C4-2B (cell line): ENCODE measurements around the gene CYSLTR1.
"Not testable (repeated sequence)": the region's sequence is repeated elsewhere in the genome, so short reads cannot be mapped to it uniquely, and the experiment has no call there.

ENCODE experiments used
- H3K27ac ChIP-seq: fragments of 450-650 bp; 2 replicates; pipeline ENCODE4 v1.5.1; 2017
- ZFX ChIP-seq: fragments of 450-650 bp; IDR thresholded peaks from 2 replicates; pipeline ENCODE4 v1.6.1; 2017
- TF ChIP-seq, protein P1 (sequence below): fragments of 450-650 bp; conservative IDR thresholded peaks from 2 replicates; pipeline ENCODE4 v1.5.1; 2017; ENCODE audit warnings: mild to moderate bottlenecking

The CYSLTR1 gene

DNA sequence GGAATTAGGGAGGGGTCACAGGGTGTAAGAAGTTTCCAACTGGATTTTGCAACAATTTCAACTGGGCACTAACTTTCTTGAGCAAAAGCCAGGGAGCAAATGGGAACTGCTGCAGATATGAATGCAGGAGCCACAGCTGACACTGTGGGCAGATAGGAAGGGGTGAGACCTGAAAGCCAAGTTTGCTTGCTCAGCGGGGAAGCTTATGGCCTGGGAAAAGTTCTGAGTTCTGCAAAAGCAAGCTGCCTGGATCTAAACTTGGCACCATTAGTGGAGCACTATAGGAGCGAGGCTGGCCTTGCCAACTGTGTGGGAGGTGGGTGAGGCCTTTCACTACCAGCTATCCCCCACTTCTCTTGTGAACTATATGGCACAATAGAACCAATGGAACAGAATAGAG is 11.1 kb downstream of the CYSLTR1 start:
- no peak overlapping the region for H3K27ac ChIP-seq
- TF ChIP-seq, protein P1, sequence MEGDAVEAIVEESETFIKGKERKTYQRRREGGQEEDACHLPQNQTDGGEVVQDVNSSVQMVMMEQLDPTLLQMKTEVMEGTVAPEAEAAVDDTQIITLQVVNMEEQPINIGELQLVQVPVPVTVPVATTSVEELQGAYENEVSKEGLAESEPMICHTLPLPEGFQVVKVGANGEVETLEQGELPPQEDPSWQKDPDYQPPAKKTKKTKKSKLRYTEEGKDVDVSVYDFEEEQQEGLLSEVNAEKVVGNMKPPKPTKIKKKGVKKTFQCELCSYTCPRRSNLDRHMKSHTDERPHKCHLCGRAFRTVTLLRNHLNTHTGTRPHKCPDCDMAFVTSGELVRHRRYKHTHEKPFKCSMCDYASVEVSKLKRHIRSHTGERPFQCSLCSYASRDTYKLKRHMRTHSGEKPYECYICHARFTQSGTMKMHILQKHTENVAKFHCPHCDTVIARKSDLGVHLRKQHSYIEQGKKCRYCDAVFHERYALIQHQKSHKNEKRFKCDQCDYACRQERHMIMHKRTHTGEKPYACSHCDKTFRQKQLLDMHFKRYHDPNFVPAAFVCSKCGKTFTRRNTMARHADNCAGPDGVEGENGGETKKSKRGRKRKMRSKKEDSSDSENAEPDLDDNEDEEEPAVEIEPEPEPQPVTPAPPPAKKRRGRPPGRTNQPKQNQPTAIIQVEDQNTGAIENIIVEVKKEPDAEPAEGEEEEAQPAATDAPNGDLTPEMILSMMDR, result no peak
- no peak for TF ChIP-seq ZFX

DNA sequence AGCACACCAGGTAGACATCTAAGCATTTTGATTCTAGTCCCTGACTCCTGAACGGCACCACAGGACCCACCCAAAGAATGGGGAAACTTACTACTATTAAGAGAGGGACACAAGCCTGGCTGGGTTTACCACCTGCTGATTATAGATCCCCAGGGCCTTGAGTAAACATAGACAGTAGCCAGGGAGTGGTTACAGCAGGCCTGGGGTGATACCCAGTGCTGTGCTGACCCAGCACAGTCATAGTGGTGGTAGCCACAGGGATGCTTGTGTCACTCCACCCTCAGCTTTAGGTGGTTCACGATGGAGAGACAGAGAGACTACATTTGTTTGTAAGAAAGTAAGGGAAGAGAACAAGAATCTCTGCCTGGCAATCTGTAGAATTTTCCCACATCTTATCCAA is 11.7 kb downstream of the CYSLTR1 start:
- H3K27ac ChIP-seq, result no peak overlapping the region
- no peak for TF ChIP-seq ZFX
- TF ChIP-seq, protein P1, result no peak

DNA sequence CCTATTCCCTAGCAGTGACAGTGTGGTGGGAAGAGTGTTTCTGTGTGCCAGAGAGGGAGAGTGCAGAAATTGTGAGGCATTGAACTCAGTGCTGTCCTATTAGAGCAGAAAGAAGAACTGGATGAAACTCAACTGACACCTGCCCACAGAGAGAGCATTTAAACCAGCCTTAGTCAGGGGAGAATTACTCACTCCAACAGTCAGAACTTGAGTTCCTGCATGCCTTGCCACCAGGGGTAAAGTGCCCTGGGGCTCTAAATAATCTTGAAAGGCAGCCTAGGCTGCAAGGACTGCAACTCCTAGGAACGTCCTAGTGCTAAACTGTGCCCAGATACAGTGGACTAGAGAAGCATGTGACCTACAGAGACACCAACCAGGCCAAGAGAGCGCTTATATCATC is 12.8 kb downstream of the CYSLTR1 start:
- TF ChIP-seq, protein P1, result no peak
- no peak for TF ChIP-seq ZFX
- H3K27ac ChIP-seq, result no peak overlapping the region

DNA sequence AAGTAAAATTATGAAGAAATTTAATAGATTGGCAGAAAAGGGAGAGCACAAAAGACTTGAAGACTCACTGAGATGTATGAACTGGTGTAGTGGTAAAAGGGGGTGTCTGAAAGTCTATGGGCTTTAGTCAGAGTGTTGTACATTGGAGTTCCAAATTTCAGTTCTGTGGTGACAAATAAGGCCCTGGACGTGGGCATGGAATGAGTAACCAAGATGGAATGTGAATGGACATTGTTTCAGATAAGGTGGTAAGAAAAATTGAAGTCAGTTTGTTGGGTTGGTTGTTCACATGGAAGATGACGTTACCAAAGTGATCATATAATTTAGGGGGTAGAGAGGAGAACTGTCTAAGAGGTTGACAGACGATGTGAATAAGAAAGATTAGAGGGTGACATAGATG is 13.9 kb downstream of the CYSLTR1 start:
- no peak overlapping the region for H3K27ac ChIP-seq
- TF ChIP-seq, protein P1, result no peak
- no peak for TF ChIP-seq ZFX

DNA sequence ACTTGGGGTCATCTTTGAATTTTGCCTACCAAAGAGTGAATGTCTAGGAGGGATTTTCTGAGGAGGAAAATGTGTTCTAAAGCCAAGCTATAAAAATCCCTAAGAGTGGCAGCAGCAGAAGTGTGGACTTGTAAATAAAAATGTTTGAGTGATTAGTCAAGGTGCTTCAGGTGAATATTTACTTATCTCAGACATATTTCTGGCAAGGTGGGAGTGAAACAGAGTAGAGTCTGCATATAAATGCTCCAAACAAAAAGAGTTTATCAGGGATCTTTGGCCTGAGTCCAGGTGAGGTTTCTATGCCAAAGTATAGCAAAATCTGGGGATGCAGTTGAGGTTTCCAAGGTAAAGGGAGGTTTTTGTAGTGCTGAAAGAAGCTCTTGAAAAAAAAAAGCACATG is 19.7 kb downstream of the CYSLTR1 start:
- no peak overlapping the region for H3K27ac ChIP-seq
- TF ChIP-seq, protein P1, result no peak
- no peak for TF ChIP-seq ZFX

DNA sequence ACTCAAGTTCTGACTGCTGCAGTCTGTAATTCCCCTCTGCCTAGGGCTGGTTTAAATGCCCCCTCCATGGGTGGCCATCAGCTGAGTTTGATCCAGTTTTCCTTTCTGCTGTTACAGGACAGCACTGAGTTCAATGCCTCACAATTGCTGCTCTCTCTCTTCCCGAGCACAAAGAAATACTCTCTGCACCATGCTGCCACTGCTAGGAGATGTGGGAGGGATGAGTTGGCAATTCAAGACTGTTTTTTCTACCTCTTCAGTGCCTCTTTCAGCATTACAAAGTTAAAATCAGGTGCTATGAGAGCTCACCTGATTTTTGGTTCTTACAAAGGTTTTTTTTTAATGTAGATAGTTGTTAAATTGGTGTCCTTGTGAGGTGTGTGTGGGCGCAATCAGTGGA is 24.3 kb downstream of the CYSLTR1 start:
- no peak for TF ChIP-seq ZFX
- TF ChIP-seq, protein P1, result no peak
- H3K27ac ChIP-seq, result no peak overlapping the region

DNA sequence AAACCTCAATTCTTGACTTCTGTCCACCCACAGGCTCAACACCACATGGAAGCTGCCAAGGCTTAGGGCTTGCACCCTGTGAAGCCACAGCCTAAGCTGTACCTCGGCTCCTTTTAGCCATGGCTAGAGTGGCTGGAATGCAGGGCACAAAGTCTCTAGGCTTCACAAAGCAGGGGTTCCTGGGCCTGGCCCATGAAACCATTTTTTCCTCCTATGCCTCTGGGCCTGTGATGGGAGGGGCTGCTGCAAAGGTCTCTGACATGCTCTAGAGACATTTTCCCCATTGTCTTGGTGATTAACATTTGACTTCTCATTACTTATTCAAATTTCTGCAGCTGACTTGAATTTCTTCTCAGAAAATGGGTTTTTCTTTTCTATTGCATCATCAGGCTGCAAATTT is 26.5 kb downstream of the CYSLTR1 start:
- not testable (repeated sequence) for H3K27ac ChIP-seq

DNA sequence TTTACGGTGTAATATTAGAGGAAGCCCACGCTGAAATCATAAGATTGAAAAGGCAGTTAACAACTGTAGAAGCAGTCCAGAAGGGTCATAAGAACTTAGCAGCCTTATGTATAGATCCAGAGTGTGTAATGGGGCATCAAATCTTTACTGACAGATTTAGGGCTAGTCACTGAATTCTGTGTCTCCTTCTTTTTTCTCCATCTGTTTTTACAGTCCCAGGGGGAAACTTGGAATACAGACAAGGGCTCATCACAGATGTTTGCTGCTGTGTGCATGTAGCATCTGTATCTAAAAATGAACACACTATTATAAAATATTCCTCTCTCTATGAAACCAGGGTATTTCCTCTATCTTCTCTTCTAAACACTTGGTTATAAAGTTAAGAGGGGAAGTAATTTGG is 43.9 kb downstream of the CYSLTR1 start:
- TF ChIP-seq ZFX, result no peak
- TF ChIP-seq, protein P1, result no peak
- H3K27ac ChIP-seq, result no peak overlapping the region
